K562 (cell line): Measurements from ENCODE around the gene IRS1. TPM values are rescaled to one million over a fixed set of nuclear protein-coding genes. Genes with fewer than 3 reads are reported as not detected.

Source experiments
- DIDO1 ChIP-seq: fragments of 450-650 bp; IDR thresholded peaks from 2 replicates; pipeline ENCODE4 v1.6.1; 2016; ENCODE audit warnings: low read depth, missing biosample characterization, missing genetic modification characterization
- EP400 ChIP-seq: fragments of 450-650 bp; IDR thresholded peaks from 2 replicates; pipeline ENCODE4 v1.6.1; 2017; ENCODE audit warnings: antibody characterized with exemption, mild to moderate bottlenecking, moderate library complexity
- ERF ChIP-seq: fragments of 450-650 bp; formaldehyde crosslinking; IDR thresholded peaks from 2 replicates; pipeline ENCODE4 v1.4.0; 2020; ENCODE audit warnings: mild to moderate bottlenecking, mixed read lengths
- FOXO4 ChIP-seq: fragments of 450-650 bp; formaldehyde crosslinking; IDR thresholded peaks from 2 replicates; pipeline ENCODE4 v1.4.0; 2020; ENCODE audit warnings: mild to moderate bottlenecking, moderate library complexity
- FOXP4 ChIP-seq: sonication (generic); formaldehyde crosslinking; IDR thresholded peaks from 2 replicates; pipeline ENCODE4 v1.8.0; 2022; ENCODE audit warnings: mild to moderate bottlenecking, missing genetic modification reagents, borderline replicate concordance
- HNRNPK ChIP-seq: fragments of 200-400 bp; formaldehyde crosslinking; IDR thresholded peaks from one replicate; pipeline ENCODE4 v1.6.1; 2018; ENCODE audit warnings: mild to moderate bottlenecking, low read depth, low read length; ENCODE audit not compliant: poor library complexity, severe bottlenecking
- NCOA1 ChIP-seq: fragments of 450-650 bp; IDR thresholded peaks from 2 replicates; pipeline ENCODE4 v1.6.1; 2016; ENCODE audit warnings: low read depth
- NR2C1 ChIP-seq, 2 experiments: fragments of 450-650 bp; IDR thresholded peaks; 2 replicates each; pipeline ENCODE4 v1.6.1; 2017; ENCODE audit warnings: mild to moderate bottlenecking in 2 of 2, antibody characterized with exemption in 1 of 2, inconsistent platforms in 1 of 2, missing compliant biosample characterization in 1 of 2, missing genetic modification characterization in 1 of 2
- POLR2AphosphoS2 ChIP-seq: IDR thresholded peaks from 2 replicates; pipeline ENCODE4 v1.6.1; 2012; ENCODE audit warnings: low read length, improper control_type of control experiment
- POLR3G ChIP-seq: IDR thresholded peaks from 2 replicates; pipeline ENCODE4 v1.6.1; 2011; ENCODE audit not compliant: insufficient read length, insufficient replicate concordance; ENCODE audit errors: extremely low read depth
- RAD51 ChIP-seq: fragments of 450-650 bp; IDR thresholded peaks from 2 replicates; pipeline ENCODE4 v1.7.1; 2016; ENCODE audit warnings: low read depth, mild to moderate bottlenecking, borderline replicate concordance
- SMAD1 ChIP-seq: fragments of 150-350 bp; IDR thresholded peaks from 2 replicates; pipeline ENCODE4 v1.6.1; 2014; ENCODE audit warnings: low read length, low read depth; ENCODE audit not compliant: partially characterized antibody
- TARDBP ChIP-seq: fragments of 450-650 bp; IDR thresholded peaks from 2 replicates; pipeline ENCODE4 v1.6.1; 2016
- TCF15 ChIP-seq: fragments of 250-450 bp; sonication (Bioruptor Pico); IDR thresholded peaks from 2 replicates; pipeline ENCODE4 v1.8.0; 2022; ENCODE audit warnings: moderate library complexity, mild to moderate bottlenecking, inconsistent platforms
- TRIM28 ChIP-seq: fragments of 450-650 bp; IDR thresholded peaks from 2 replicates; pipeline ENCODE4 v1.6.1; 2017
- ZNF143 ChIP-seq: sonication (generic); formaldehyde crosslinking; IDR thresholded peaks from 2 replicates; pipeline ENCODE4 v1.9.0; 2022; ENCODE audit warnings: mild to moderate bottlenecking, missing genetic modification reagents
- ZNF347 ChIP-seq: fragments of 450-650 bp; formaldehyde crosslinking; IDR thresholded peaks from 2 replicates; pipeline ENCODE4 v1.4.0; 2020; ENCODE audit warnings: low read depth, mild to moderate bottlenecking, moderate library complexity
- ZNF445 ChIP-seq: fragments of 250-450 bp; sonication (Bioruptor Pico); IDR thresholded peaks from 2 replicates; pipeline ENCODE4 v1.4.0; 2020; ENCODE audit warnings: low read depth, mild to moderate bottlenecking, moderate library complexity
- ZNF449 ChIP-seq: fragments of 250-450 bp; sonication (Bioruptor Pico); IDR thresholded peaks from 2 replicates; pipeline ENCODE4 v1.8.0; 2022; ENCODE audit warnings: moderate library complexity, mild to moderate bottlenecking, inconsistent platforms
- ZNF512 ChIP-seq: IDR thresholded peaks from 2 replicates; pipeline ENCODE4 v1.6.1; 2016; ENCODE audit warnings: missing genetic modification characterization, missing compliant biosample characterization
- ZNF77 ChIP-seq: fragments of 250-450 bp; sonication (Bioruptor Pico); IDR thresholded peaks from 2 replicates; pipeline ENCODE4 v1.5.0; 2020
- polyA plus RNA-seq, 8 experiments: library from polyadenylated mRNA; depleted of rRNA in 4 of 8; stranded (reverse) in 5 of 8; unstranded in 3 of 8; fragments of >200 nt; fragmentation: Nextera tagmentation in 2 of 8; fragmentation: Illumina TruSeq in 1 of 8; extraction: Ambion mirVana in 2 of 8; extraction: Trizol in 1 of 8; gene quantifications; 2 replicates each; pipeline versions ENCODE4 v1.2.1 to v1.2.3, GENCODE V29; 2011 to 2014; ENCODE audit warnings: inconsistent platforms in 1 of 8, missing spikeins in 1 of 8
- total RNA-seq, 7 experiments: library from RNA; depleted of rRNA in 6 of 7; stranded (reverse); fragments of >200 nt in 6 of 7; fragmentation: Illumina TruSeq in 2 of 7; extraction: Trizol in 2 of 7; gene quantifications; 2 replicates each; pipeline versions ENCODE4 v1.2.1 to v1.2.3, GENCODE V29; 2011 to 2021; ENCODE audit warnings: low replicate concordance in 1 of 7
- TF ChIP-seq, protein P1 (sequence below): fragments of 450-650 bp; formaldehyde crosslinking; IDR thresholded peaks from 2 replicates; pipeline ENCODE4 v1.4.0; 2022; ENCODE audit warnings: missing genetic modification characterization

Gene IRS1
- total and polyA plus RNA-seq, 9 of the 15 experiments (the other 6 are each of a cell fraction or from before 2014, with no cell fraction given), result under 0.01 to 0.31 (median 0.08) TPM; not detected in 1

DNA sequence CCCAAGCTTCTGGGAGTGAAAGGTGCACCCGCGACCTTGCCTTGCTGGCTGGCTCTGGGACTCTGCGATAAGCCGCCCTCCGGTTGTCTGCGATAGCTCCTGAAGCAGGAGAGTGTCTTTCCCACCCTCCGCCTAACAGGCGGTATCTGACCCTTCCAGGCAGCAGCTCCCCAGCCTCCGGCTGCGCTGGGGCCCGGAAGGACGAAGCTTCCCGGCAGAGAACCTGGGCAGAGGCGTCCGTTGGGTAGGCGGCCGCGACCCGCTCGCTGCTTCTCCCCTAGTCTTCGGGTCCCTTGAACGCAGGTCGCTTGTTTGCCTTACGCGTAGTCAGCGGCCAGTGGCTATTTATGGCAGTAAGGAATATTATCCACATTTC lies 35.8 kb upstream of the IRS1 start (continued):
- TF ChIP-seq ZNF449 (CRISPR knock-in tag), result no peak
- TF ChIP-seq ZNF512 (tag), result no peak
- no peak for TF ChIP-seq FOXO4 (CRISPR knock-in tag)
- no peak for TF ChIP-seq DIDO1 (tag)
- no peak for TF ChIP-seq ZNF143
- TF ChIP-seq ERF (CRISPR knock-in tag), result no peak
- TF ChIP-seq HNRNPK, result no peak
- no peak for TF ChIP-seq ZNF445
- TF ChIP-seq RAD51, result no peak
- TF ChIP-seq TCF15, result no peak
- peak; percentile 63 for TF ChIP-seq SMAD1
- no peak for TF ChIP-seq NR2C1 (IDR thresholded peaks at IDR 0.05)
- no peak for TF ChIP-seq NR2C1 (tag; IDR thresholded peaks at IDR 0.05)
- TF ChIP-seq, protein P1, sequence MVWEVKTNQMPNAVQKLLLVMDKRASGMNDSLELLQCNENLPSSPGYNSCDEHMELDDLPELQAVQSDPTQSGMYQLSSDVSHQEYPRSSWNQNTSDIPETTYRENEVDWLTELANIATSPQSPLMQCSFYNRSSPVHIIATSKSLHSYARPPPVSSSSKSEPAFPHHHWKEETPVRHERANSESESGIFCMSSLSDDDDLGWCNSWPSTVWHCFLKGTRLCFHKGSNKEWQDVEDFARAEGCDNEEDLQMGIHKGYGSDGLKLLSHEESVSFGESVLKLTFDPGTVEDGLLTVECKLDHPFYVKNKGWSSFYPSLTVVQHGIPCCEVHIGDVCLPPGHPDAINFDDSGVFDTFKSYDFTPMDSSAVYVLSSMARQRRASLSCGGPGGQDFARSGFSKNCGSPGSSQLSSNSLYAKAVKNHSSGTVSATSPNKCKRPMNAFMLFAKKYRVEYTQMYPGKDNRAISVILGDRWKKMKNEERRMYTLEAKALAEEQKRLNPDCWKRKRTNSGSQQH (CRISPR knock-in tag), result no peak
- no peak; the same call in 1 of the 2 replicates for TF ChIP-seq EP400
- no peak for TF ChIP-seq ZNF77
- no peak for TF ChIP-seq FOXP4 (CRISPR knock-in tag)
- TF ChIP-seq POLR2AphosphoS2, result no peak
- TF ChIP-seq TRIM28, result peak; percentile 23; the same call in 1 of the 2 replicates
- TF ChIP-seq ZNF347 (CRISPR knock-in tag), result no peak
- TF ChIP-seq NCOA1, result peak; percentile 64; the same call in 1 of the 2 replicates
- TF ChIP-seq POLR3G, result no peak
- no peak for TF ChIP-seq TARDBP
